PC-9 (cell line): Measurements from ENCODE around the gene TRAF2. TPM values are rescaled to one million over a fixed set of nuclear protein-coding genes. Genes with fewer than 3 reads are reported as not detected.
"Not testable (repeated sequence)": the region's sequence is repeated elsewhere in the genome, so short reads cannot be mapped to it uniquely, and the experiment has no call there.

Experiments used
- Bru-seq: library from RNA; stranded (reverse); fragments of 400-500 nt; gene quantifications from one replicate; lab custom pipeline; 2021; lab: Mats Ljungman, UMichigan
- BruChase-seq, 2 experiments: library from RNA; stranded (reverse); fragments of 400-500 nt; gene quantifications; one replicate each; lab custom pipeline; 2021; lab: Mats Ljungman, UMichigan
- BruUV-seq: library from RNA; stranded (reverse); fragments of 400-500 nt; replicated peaks from 2 replicates; lab custom pipeline; 2021; lab: Mats Ljungman, UMichigan
- CTCF ChIA-PET: fragments of 300-600 bp; sonication (Branson Sonifier 250); formaldehyde crosslinking; loops from one replicate; lab custom pipeline; 2022; ENCODE audit warnings: antibody characterized with exemption; lab: Charles Lee
- POLR2A ChIA-PET: fragments of 300-600 bp; sonication (Branson Sonifier 250); formaldehyde crosslinking; loops from one replicate; lab custom pipeline; 2022; ENCODE audit warnings: antibody characterized with exemption; ENCODE audit not compliant: unreplicated experiment; lab: Charles Lee
- DNase-seq, 2 experiments: peaks; one replicate each; pipeline versions ENCODE4 v3.0.0 to v3.0.0-alpha.2; 2015 to 2022; ENCODE audit warnings: mixed read lengths in 1 of 2
- H2AFZ ChIP-seq: fragments of 200-600 bp; sonication (generic); 2 replicates; pipeline ENCODE4 v1.8.1; 2017; ENCODE audit warnings: antibody characterized with exemption
- H3F3A ChIP-seq: fragments of 200-600 bp; sonication (generic); 2 replicates; pipeline ENCODE4 v1.8.1; 2017; ENCODE audit warnings: antibody characterized with exemption, mild to moderate bottlenecking, low read depth; ENCODE audit not compliant: insufficient read depth
- H3K27ac ChIP-seq: fragments of 200-600 bp; sonication (generic); 2 replicates; pipeline ENCODE4 v1.6.1; 2016; ENCODE audit warnings: mixed run types
- H3K27me3 ChIP-seq: fragments of 200-600 bp; sonication (generic); 2 replicates; pipeline ENCODE4 v1.6.1; 2016; ENCODE audit warnings: low read depth, mixed run types; ENCODE audit not compliant: insufficient read depth
- H3K36me3 ChIP-seq: fragments of 200-600 bp; sonication (generic); 2 replicates; pipeline ENCODE4 v1.6.1; 2016; ENCODE audit warnings: low read depth, mixed run types
- H3K4me1 ChIP-seq: fragments of 200-600 bp; sonication (generic); replicated peaks from 2 replicates; pipeline ENCODE4 v1.6.1; 2016; ENCODE audit warnings: mixed run types; ENCODE audit not compliant: insufficient read depth
- H3K4me2 ChIP-seq: fragments of 200-600 bp; sonication (generic); 2 replicates; pipeline ENCODE4 v1.6.1; 2017; ENCODE audit warnings: mixed run types
- H3K4me3 ChIP-seq: fragments of 200-600 bp; sonication (generic); 2 replicates; pipeline ENCODE4 v1.6.1; 2016; ENCODE audit warnings: mixed run types
- H3K79me2 ChIP-seq: fragments of 200-600 bp; sonication (generic); 2 replicates; pipeline ENCODE4 v1.6.1; 2017; ENCODE audit warnings: low read depth, mixed run types
- H3K9me2 ChIP-seq: fragments of 200-600 bp; sonication (generic); 2 replicates; pipeline ENCODE4 v1.8.1; 2017; ENCODE audit warnings: mild to moderate bottlenecking; ENCODE audit not compliant: insufficient read depth
- H3K9me3 ChIP-seq: fragments of 200-600 bp; sonication (generic); 2 replicates; pipeline ENCODE4 v1.8.1; 2016; ENCODE audit warnings: low read depth; ENCODE audit not compliant: insufficient read depth
- H4K20me1 ChIP-seq: fragments of 200-600 bp; sonication (generic); 2 replicates; pipeline ENCODE4 v1.8.1; 2017; ENCODE audit not compliant: insufficient read depth
- EZH2 ChIP-seq: fragments of 200-600 bp; sonication (generic); IDR thresholded peaks from 2 replicates; pipeline ENCODE4 v1.8.0; 2017; ENCODE audit warnings: antibody characterized with exemption, low read depth
- intact Hi-C: fragments of 100-400 bp; cut with micrococcal nuclease; formaldehyde crosslinking; loops from one replicate; pipeline ENCODE4 v1.10.0; 2022; ENCODE audit not compliant: unreplicated experiment
- long read RNA-seq: library from polyadenylated mRNA; stranded (forward); transcript quantifications from one replicate; pipeline ENCODE4 v2.0.0, GENCODE V29; 2022
- total RNA-seq: library from RNA; stranded (reverse); gene quantifications from 2 replicates; pipeline ENCODE4 v1.2.3, GENCODE V29; 2021
- TF ChIP-seq, protein P1 (sequence below): fragments of 200-600 bp; sonication (generic); conservative IDR thresholded peaks from 2 replicates; pipeline ENCODE4 v1.6.1; 2017; ENCODE audit warnings: mixed run types, antibody characterized with exemption, mild to moderate bottlenecking, moderate library complexity

Gene TRAF2, protein sequence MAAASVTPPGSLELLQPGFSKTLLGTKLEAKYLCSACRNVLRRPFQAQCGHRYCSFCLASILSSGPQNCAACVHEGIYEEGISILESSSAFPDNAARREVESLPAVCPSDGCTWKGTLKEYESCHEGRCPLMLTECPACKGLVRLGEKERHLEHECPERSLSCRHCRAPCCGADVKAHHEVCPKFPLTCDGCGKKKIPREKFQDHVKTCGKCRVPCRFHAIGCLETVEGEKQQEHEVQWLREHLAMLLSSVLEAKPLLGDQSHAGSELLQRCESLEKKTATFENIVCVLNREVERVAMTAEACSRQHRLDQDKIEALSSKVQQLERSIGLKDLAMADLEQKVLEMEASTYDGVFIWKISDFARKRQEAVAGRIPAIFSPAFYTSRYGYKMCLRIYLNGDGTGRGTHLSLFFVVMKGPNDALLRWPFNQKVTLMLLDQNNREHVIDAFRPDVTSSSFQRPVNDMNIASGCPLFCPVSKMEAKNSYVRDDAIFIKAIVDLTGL
- total RNA-seq (42.7 and 48.0 TPM in 2 replicates), Bru-seq, nascent RNA (percentile 71 among the genes with signal in this experiment), BruChase-seq, experiment 1, labeled RNA remaining after a 2-hour chase (percentile 77 among the genes with signal in this experiment), BruChase-seq, experiment 2, labeled RNA remaining after a 6-hour chase (percentile 77 among the genes with signal in this experiment)
- long read RNA-seq, transcript TRAF2-201 (11 exons, 2,264 nt), result major isoform, 18 of 30 reads
- long read RNA-seq, partial matches to known transcripts, result 1 of 30 reads
- long read RNA-seq, other reads (novel, unspliced or antisense), result 11 of 30 reads

DNA sequence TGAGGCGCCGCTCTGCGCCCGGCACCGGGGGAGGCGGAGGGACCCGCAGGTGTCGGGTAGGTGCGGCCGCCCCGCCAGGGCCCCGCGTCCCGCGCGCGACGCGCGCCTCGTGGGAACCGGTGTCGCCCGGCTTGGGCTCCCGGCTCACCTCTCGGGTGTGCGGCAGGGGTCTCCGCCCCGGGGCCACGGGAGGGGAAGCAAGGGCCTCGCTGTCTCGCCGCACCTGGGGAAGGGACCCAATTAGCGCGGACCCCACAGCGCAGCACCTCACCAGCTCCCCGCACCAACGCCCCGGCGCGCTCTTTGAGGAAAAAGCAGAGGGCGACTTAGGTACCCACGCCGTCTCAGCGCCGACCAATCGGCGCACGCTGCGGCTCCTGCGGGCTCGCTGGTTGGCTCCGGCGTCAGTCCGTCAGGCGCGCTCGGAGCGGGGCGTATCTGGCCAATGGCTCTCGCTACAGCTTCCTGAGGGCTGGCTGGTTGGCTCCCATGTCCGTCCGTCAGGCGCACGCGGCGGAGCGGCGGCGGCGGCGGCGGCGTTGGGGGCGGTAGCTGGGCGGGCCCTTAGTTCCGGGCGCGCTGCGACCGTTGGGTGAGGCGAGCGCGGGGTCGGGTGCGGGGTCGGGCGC is at the start of gene TRAF2:
TRAF2 (plus strand) TSS at position 567 of the 629 bp plus-strand sequence. CDS start 12,225 bp downstream, outside the sequence.
- H3K4me1 ChIP-seq, result peaks cover 39% of the 10 kb centered on the region
- H3K27me3 ChIP-seq, result no peaks in the 10 kb centered on the region
- H3K4me2 ChIP-seq, result peak within 1 kb of the TSS; percentile 100
- intact Hi-C loops, result loop anchor here (1.0 kb wide), 1 partner anchor 15 kb away; no protein-coding TSS in a partner anchor
- POLR2A ChIA-PET, result interaction anchor here (0.6 to 0.8 kb wide), 5 partner anchors 15 to 108 kb away, joined by 4 to 19 read pairs (median 6); partner anchors contain the start of gene EDF1
- peaks cover 51% of the 10 kb centered on the region for H3K79me2 ChIP-seq
- peak within 1 kb of the TSS; percentile 46 for H3K27ac ChIP-seq
- H3F3A ChIP-seq, result peaks cover 32% of the 10 kb centered on the region
- peaks cover 2% of the 10 kb centered on the region; the same call in 1 of the 2 replicates for H4K20me1 ChIP-seq
- TF ChIP-seq EZH2, result no peak
- TF ChIP-seq, protein P1, sequence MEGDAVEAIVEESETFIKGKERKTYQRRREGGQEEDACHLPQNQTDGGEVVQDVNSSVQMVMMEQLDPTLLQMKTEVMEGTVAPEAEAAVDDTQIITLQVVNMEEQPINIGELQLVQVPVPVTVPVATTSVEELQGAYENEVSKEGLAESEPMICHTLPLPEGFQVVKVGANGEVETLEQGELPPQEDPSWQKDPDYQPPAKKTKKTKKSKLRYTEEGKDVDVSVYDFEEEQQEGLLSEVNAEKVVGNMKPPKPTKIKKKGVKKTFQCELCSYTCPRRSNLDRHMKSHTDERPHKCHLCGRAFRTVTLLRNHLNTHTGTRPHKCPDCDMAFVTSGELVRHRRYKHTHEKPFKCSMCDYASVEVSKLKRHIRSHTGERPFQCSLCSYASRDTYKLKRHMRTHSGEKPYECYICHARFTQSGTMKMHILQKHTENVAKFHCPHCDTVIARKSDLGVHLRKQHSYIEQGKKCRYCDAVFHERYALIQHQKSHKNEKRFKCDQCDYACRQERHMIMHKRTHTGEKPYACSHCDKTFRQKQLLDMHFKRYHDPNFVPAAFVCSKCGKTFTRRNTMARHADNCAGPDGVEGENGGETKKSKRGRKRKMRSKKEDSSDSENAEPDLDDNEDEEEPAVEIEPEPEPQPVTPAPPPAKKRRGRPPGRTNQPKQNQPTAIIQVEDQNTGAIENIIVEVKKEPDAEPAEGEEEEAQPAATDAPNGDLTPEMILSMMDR, result no peak
- H2AFZ ChIP-seq, result peak within 1 kb of the TSS; percentile 88
- no peaks in the 10 kb centered on the region for H3K9me2 ChIP-seq
- DNase-seq, result peak; percentile 96 to 99
- CTCF ChIA-PET, result interaction anchor here (0.7 to 0.8 kb wide), 2 partner anchors 162 to 182 kb away, joined by 3 read pairs; no protein-coding TSS in a partner anchor
- H3K9me3 ChIP-seq, result no peaks in the 10 kb centered on the region
- no peaks in the 10 kb centered on the region for H3K36me3 ChIP-seq
- peak within 1 kb of the TSS; percentile 96 for H3K4me3 ChIP-seq
- BruUV-seq, result no TSS peak

DNA sequence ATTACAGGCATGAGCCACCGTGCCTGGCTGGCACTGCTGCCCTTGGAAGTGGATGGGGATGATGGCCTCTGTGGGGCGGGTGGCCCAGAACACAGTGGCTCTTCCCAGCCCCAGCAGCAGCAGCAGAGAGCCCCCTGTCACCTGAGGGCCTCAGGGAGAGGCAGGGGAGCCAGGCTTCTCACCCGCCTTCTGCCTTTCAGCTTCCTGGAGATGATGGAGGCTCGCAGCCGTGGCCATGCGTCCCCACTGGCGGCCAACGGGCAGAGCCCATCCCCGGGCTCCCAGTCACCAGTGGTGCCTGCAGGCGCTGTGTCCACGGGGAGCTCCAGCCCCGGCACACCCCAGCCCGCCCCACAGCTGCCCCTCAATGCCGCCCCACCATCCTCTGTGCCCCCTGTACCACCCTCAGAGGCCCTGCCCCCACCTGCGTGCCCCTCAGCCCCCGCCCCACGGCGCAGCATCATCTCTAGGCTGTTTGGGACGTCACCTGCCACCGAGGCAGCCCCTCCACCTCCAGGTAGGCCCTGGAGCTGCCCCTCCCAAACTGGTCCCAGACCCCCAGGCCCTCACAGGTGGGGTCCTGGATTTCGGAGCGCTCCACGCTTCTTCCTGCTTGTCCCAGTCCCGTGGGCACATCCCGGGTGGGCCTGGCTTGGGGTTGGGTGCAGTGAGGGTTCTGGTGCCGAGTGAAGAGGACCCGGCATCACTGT is 49.0 kb upstream of the TRAF2 start:
- Histone ChIP-seq H3K27me3 (no peaks in the 10 kb centered on the region), H3K9me2 (no peaks in the 10 kb centered on the region), H3K4me2 (no peak overlapping the region), H3K9me3 (no peaks in the 10 kb centered on the region), H3K36me3 (no peaks in the 10 kb centered on the region), H3K79me2 (no peaks in the 10 kb centered on the region), H3K4me3 (no peak overlapping the region), H2AFZ (no peak overlapping the region), H3F3A (peaks cover 36% of the 10 kb centered on the region), H4K20me1 (peaks cover 16% of the 10 kb centered on the region; the same call in 1 of the 2 replicates), H3K27ac (no peak overlapping the region), H3K4me1 (0 out of 2 replicates have a peak, but pooled peaks cover 2% of the 10 kb centered on the region)
- intact Hi-C loops, result no loop called here
- no TSS peak for BruUV-seq
- POLR2A ChIA-PET, result interaction anchor here (0.5 to 0.6 kb wide), 2 partner anchors 11 to 479 kb away, joined by 3 read pairs; no protein-coding TSS in a partner anchor
- DNase-seq, result no peak
- CTCF ChIA-PET, result no interaction called here
- TF ChIP-seq, protein P1, result no peak
- no peak for TF ChIP-seq EZH2

DNA sequence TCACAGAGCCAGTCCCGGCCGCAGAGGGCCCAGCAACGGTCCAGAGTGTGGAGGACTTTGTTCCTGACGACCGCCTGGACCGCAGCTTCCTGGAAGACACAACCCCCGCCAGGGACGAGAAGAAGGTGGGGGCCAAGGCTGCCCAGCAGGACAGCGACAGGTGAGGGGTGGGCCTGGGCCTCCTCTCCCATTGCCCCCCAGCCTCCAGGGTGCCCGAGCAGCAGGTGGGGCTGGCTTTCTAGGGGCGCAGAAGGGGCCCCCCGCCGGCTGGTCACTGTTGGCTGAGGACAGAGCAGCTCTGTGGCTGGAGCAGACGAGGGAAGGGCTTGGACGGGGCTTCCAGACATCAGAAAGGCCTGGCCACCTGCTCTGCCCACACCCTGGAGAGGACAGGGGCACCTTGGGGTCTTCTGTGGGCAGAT is 48.4 kb upstream of the TRAF2 start:
- H2AFZ ChIP-seq, CTCF ChIA-PET, H3K9me2 ChIP-seq, H3K36me3 ChIP-seq, H3K79me2 ChIP-seq, H3K27me3 ChIP-seq, H3K4me3 ChIP-seq, H3K4me2 ChIP-seq, H3K4me1 ChIP-seq, H3K9me3 ChIP-seq, BruUV-seq, intact Hi-C loops, DNase-seq, H3K27ac ChIP-seq: not testable (repeated sequence)
- H4K20me1 ChIP-seq, result peaks cover 16% of the 10 kb centered on the region; the same call in 1 of the 2 replicates
- POLR2A ChIA-PET, result interaction anchor here (0.5 to 0.8 kb wide), 4 partner anchors 11 to 36 kb away, joined by 3 to 8 read pairs (median 4); partner anchors contain the start of gene RABL6
- H3F3A ChIP-seq, result peaks cover 36% of the 10 kb centered on the region
